Measurements from ENCODE around the gene CD40.

DNA sequence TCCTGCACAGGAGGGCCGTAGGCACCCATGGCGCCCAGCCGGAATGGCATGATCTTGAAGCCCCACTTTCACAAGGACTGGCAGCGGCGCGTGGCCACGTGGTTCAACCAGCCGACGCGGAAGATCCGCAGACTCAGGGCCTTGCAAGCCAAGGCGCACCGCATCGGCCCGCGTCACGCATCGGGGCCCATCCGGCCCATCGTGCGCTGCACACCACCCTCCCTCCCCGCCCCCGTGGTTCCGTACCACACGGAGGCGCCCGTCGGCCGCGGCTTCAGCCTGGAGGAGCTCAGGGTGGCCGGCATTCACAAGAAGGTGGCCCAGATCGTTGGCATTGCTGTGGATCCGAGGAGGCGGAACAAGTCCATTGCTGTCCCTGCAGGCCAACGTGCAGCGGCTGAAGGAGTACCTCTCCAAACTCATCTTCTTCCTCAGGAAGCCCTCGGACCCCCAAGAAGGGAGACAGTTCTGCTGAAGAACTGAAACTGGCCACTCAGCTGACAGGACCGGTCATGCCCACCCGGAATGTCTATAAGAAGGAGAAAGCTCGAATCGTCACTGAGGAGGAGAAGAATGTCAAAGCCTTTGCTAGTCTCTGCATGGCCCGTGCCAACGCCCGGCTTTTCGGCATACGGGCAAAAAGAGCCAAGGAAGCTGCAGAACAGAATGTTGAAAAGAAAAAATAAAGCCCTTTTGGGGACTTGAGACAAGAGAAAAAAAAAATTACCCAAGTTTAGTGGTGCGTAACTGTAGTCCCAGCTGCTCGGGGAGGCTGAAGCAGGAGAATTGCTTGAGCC is 18.4 kb upstream of the CD40 start:
- TF ChIP-seq POLR2A (IDR thresholded peaks at IDR 0.05; ENCODE audit: low read length) (no peak), GATA1 (IDR thresholded peaks at IDR 0.05; ENCODE audit: low read depth, low read length) (no peak)
